Ascending aorta (tissue), 1 donor: Measurements from ENCODE around the gene RTKN2. TPM values are rescaled to one million over a fixed set of nuclear protein-coding genes. Genes with fewer than 3 reads are reported as not detected.

Experiments used
- total RNA-seq: library from RNA; depleted of rRNA; stranded (reverse); fragments of >200 nt; gene quantifications from one replicate; pipeline ENCODE4 v1.1.0, GENCODE V29; 2016

RTKN2 gene
- total RNA-seq, 1 donor from 2014 or later = not detected

Other genes with a start within 250 kb of the RTKN2 start
- gene ZNF365, start 105.5 kb upstream of the RTKN2 start, total RNA-seq = not detected